Erythroblast (primary cell): Measurements from ENCODE around the gene IL26.

ENCODE experiments used
- GATA1 ChIP-seq: IDR thresholded peaks from 2 replicates; pipeline ENCODE4 v1.6.1; 2011; ENCODE audit warnings: low read depth, mild to moderate bottlenecking, control low read depth, low read length, moderate library complexity
- POLR2A ChIP-seq: IDR thresholded peaks from 2 replicates; pipeline ENCODE4 v1.6.1; 2011; ENCODE audit warnings: mild to moderate bottlenecking, low read length

DNA sequence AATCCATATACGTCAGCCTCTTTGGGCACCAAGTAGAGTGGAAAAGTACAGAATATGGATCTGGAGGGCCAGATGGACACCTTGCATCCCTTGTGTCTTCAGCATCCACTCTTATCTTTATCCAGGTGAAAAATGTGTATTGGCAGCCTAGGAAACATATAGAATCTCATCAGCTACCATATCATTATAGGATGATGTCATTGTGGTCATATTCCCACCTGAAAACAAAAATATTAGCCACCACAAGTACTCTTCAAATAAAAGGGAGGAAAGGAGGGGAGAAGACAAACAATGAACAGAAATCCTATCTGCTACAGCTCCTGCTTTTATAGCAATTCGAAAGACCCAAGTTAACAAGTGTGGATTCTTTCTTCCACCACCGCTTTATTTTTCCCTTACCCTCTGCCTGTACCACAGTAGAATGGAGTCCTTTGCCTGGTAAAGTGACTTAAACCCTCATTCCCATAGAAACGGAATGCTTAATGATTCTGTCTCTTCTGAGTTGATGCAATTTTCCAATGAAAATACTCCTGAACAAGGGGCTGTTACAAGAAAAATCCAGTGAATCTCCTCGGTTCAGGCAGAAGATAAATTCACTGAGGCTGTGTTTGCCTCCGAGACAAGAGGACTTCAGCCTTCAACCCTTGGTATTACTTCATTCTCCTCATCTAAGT is 13.8 kb upstream of the IL26 start:
- TF ChIP-seq POLR2A (no peak), GATA1 (no peak)
